ENCODE measurements around the gene NATD1. TPM values are rescaled to one million over a fixed set of nuclear protein-coding genes. Genes with fewer than 3 reads are reported as not detected.

The NATD1 gene
- total RNA-seq, 2 experiments from 2014 or later = 1.8 to 1.9 TPM

DNA sequence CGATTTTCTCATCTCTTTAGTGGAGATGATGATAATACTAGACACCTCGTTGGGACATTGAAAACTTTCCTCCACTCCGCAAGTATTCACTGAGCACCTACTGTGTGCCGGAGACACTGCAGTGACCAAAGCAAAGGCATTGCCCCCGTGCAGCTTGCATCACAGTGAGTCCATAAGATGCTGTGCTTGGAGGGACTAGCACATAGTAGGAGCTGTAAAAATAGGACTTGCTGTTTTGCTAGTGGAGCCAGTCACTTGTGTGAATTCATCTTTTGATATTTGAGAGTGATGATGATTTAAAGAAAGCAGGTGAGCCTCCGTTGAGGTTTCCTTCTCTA, 26.0 kb upstream of the NATD1 start:
- ChIA-PET CTCF (interaction anchor here (0.8 to 2.0 kb wide), 13 partner anchors 9 to 234 kb away, joined by 3 to 9 read pairs (median 5); no protein-coding TSS in a partner anchor), POLR2A (no interaction called here)

DNA sequence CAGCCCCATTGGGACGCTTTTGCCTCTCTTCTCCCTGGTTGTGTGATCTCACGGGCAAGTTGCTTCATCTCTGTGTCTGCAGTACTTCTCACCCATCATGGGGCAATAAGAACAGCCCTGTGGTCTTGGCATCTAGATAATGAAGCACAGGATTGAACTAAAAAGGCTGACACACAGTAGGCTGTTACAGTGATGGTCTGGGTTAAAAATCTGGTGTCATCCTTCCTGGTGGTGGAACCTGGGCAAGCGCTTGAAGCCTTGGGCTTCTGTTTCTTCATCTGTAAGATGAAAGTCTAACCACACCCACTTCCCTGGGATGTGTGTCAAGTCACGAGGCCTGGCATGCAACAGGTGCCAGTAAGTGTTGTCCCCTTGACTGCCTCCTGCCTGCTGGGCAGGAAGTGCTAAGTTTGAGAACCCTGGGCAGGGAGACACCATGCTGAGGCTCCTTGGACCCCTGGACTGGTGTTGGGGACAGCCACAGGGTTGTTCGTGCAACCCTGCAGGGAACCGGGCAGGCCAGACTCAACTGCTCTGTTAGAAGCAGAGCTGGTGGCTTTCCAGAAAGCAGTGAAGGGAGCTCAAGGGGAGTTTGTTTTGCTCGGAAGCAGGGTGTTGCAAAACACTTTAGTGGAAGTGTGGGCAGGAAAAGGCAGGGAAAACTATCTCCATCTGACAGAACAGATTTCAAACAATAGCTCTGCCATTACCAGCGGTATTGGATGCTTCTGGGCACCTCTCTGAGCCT, 25.4 kb upstream of the NATD1 start:
- ChIA-PET POLR2A (interaction anchor here (0.6 kb wide), 1 partner anchor 11 kb away, joined by 4 read pairs; no protein-coding TSS in a partner anchor), CTCF (interaction anchor here (0.8 to 2.0 kb wide), 10 partner anchors 9 to 235 kb away, joined by 3 to 9 read pairs (median 4); no protein-coding TSS in a partner anchor)

DNA sequence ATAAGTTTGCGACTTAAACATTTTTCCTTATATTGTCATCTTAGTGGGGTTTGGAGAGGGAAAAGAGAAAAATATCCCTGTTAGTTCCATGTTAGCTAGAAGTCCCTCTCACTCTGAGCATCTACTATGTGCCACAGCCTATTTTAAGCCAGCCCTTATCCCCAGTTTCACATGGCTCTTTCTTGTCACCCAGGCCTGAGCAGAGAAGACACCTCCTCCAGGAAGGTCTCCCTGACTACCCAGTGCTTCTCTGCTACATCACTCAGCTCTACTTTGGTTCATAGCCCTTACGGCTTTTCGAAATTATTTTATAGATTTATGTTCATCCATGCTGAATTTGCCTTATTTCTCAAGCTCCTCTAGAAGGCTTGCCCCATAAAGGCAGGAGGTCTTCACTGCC, 24.1 kb upstream of the NATD1 start:
- ChIA-PET CTCF (interaction anchor here (0.7 to 3.1 kb wide), 3 partner anchors 9 to 235 kb away, joined by 3 to 21 read pairs (median 5); no protein-coding TSS in a partner anchor), POLR2A (no interaction called here)

DNA sequence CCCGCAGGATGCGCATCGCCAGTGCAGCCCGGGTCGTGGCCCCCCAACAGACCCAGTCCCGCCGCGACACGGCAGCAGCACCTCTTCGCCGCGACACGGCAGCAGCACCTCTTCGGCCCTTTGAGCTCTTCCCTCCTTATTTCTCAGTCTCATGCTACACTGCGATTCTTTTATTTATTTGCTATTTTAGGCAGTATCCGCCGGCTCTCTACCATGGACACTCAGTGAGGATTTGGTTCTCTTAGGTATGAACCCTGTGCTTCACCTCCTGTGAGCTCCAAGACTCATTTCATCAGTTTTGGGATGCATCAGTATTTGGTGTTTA, 23.0 kb upstream of the NATD1 start:
- ChIA-PET POLR2A (interaction anchor here (0.7 to 1.9 kb wide), 4 partner anchors 9 to 62 kb away, joined by 3 to 13 read pairs (median 4); partner anchors contain the start of gene TMEM11), CTCF (interaction anchor here (0.7 to 3.1 kb wide), 5 partner anchors 10 to 236 kb away, joined by 3 to 21 read pairs (median 3); no protein-coding TSS in a partner anchor)

GRCh38 chr17:21275579-21276263, 22.5 kb upstream of the NATD1 start:
- CTCF ChIA-PET = interaction anchor here (0.7 to 3.1 kb wide), 5 partner anchors 11 to 237 kb away, joined by 3 to 21 read pairs (median 3); no protein-coding TSS in a partner anchor
- POLR2A ChIA-PET = interaction anchor here (0.7 to 1.9 kb wide), 3 partner anchors 10 to 61 kb away, joined by 3 to 13 read pairs (median 5); partner anchors contain the start of gene TMEM11

DNA sequence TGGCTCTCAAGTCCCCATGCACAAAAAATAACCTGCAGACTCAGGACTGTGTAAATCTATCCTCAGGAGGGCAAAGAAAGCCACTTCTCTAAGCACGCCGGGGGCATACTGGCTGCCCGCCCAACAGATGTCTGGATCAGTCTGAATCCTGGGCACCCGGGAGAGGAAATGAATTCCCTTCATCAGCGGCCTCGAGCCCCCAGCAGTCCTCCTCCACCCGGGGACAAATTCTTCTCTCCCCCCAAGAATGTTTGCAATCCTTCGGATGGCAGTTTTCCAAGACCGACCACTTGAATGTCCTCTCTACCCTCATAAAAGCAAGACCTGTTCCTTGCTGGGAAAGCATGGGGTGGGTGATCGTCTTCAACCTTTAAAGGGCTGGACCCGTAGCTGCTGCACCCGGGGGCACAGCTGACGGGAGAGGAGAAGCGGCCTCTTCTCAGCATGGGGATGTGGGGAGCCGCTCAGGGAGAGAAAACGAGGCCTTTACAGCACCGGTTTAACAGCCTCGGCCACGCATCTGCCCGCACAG, 21.9 kb upstream of the NATD1 start:
- POLR2A ChIA-PET = interaction anchor here (1.7 to 1.9 kb wide), 2 partner anchors 11 to 13 kb away, joined by 5 to 13 read pairs; no protein-coding TSS in a partner anchor

DNA sequence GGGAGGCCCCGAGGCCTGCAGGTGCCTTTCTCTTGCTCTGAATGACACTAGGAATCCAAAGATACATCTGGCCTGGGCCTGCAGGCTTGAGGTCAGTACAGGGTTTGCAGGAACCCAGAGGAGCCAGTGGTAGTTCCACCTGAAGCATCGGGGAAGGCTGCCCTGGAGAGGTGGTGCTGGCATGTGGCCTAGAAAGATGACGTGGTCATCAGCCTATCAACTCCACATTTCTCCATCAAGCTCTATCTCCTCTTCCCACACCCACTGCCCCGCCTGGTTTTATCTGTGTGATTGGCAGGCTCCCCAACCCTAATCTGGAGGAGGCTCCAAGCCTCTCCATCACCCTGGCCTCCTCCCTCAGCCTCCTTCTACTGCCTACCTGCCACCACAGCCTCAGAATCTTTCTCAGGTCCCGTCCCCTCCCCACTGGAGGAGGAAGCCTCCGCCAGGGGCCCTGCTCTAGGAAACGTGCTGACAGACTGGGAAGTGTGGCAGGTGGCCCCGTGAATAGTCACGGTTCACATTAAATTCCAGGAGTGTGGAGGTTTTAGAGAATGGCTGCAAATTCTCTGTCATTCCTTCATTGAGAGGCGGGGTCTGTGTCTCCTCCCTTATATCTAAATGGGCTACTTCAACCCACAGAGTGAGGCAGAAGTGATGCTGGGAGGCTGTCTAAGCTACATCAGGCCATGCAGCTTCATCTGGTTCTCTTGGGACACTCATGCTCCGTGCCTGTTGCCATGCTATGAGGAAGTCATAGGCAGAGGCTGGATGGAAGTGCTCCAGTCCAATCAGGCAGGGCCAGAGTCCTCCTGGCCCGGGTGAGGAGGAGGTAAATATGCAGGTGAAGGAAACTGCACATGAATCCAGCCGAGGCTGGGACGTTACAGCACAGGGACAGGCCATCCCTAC, 19.9 kb upstream of the NATD1 start:
- POLR2A ChIA-PET = no interaction called here
- CTCF ChIA-PET = interaction anchor here (0.7 kb wide), 1 partner anchor 154 kb away, joined by 3 read pairs; no protein-coding TSS in a partner anchor

More for the DNA sequence above, 21.9 kb upstream of the NATD1 start:
- CTCF ChIA-PET = interaction anchor here (2.3 to 3.1 kb wide), 2 partner anchors 11 to 237 kb away, joined by 5 to 21 read pairs; no protein-coding TSS in a partner anchor

- CTCF ChIA-PET = no interaction called here
- POLR2A ChIA-PET = no interaction called here
Measured at GRCh38 chr17:21272250-21272649, 19.0 kb upstream of the NATD1 start.

GRCh38 chr17:21271454-21272183, 18.4 kb upstream of the NATD1 start:
- ChIA-PET POLR2A (no interaction called here), CTCF (no interaction called here)

DNA sequence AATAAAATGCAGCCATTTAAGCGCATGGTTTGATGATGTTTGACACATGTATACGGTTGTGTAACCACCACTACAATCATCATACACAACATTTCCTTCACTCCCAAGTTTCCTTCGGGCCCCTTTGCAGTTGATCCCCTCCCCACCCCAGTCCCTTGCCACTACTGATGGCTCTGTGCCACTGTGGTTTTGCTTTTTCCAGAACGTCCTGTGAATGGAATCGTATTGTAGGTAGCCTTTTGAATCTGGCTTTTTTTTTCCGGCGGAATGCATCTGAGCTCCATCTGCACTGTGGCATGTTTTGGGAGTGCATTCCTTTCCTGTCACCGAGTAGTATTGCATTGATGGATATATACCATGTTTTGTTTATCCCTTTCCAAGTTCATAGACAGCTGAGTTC, 16.2 kb upstream of the NATD1 start:
- ChIA-PET POLR2A (no interaction called here), CTCF (interaction anchor here (1.3 to 1.4 kb wide), 2 partner anchors 10 to 11 kb away, joined by 3 to 5 read pairs; no protein-coding TSS in a partner anchor)

DNA sequence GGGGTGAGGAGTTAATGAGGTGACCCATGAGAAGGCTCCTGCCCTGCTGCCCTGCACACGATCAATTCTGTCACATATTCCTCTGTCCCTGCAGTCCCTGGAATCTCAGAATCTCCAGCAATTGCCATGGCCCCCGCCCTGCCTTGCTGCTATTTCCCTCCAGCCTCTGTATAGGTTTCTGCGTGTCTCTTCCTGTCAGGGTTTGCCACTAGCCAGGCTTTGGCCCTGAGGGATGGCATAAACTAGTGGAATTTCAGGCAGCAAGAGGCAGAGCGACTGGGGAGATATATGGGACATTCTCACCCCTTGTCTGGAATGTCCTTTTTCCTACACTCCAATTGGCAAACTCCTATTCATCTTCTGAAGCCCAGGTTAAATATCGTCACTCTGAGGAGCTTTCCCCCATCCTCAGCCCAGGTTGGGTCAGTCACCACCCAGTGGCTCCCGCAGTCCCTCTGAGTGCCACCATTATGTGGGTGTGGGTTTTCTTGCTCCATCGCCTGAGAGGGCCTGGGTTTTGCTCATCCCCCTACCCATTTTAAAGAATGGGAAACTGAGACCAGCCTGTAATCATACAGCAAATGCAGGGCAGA, 15.5 kb upstream of the NATD1 start:
- POLR2A ChIA-PET = no interaction called here
- CTCF ChIA-PET = no interaction called here

DNA sequence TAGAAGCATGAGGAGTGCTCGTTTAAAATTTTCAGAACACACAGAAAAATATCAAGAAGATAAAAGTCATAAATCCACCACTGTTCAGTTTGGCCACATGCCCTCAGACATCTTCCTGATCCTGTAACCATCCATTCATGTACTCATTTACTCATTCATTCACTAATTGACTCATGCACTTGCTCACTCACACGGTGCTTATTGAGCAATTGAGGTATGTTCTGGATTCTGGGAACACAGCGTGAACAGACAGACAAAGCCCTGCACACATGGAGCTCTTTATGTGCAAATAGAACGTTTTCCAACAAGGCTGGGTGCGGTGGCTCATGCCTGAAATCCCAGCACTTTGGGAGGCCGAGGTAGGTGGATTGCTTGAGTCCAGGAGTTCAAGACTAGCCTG, 10.2 kb upstream of the NATD1 start:
- ChIA-PET CTCF (interaction anchor here (1.0 kb wide), 1 partner anchor 16 kb away, joined by 6 read pairs; no protein-coding TSS in a partner anchor), POLR2A (no interaction called here)

DNA sequence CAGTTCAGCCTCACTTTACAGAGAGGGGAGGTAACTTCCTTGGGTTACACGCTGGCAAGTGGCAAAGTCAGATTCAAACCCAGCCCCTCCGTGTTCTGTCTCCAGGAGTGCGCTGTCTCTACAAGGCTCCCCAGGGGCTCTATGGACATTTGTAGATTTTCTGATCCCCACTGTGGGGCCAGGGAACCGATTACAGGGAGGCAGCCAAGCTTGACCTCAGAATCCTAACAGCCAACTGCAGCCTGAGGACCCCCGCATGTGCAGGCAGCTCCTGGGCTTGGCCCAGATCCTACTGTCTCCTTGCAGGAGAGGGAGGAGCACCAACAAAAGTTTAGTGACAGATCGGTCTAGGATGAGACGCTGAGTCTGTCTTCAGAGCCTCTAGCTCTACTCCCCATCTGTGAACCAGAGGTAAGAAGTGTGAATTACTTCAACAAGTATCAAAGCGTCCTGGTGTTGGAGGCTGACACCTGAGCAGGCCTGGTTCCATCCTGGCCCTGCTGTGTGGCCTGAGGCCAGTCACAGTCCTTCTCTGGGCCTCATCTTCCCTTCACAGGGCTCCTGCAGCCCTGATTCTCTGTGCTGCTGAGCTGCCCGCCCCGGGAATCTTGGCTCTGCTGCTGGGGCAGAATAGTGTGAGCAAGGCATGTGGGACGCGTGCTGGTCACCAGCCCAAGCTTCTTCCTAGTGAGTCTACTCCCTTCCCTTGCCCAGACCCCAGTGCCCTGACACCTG, 9.2 kb upstream of the NATD1 start:
- ChIA-PET POLR2A (no interaction called here), CTCF (no interaction called here)

DNA sequence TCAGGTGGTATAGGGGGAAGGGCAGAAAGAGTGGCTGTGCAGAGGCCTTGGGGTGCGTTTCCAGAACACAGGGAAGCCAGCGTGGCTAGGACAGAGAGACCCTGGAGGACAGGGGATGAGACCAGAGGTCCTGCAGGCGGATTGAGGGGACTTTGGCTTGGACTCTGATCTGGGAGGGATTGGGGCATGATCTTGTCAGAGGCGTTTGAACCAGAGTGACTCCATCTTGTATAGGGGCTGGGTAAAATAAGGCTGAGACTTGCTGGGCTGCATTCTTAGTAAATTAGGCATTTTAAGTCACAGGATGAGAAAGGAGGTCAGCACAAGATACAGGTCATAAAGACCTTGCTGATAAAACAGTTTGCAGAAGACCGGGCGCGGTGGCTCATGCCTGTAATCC, 5.4 kb upstream of the NATD1 start:
- ChIA-PET POLR2A (no interaction called here), CTCF (interaction anchor here (1.1 kb wide), 1 partner anchor 20 kb away, joined by 3 read pairs; no protein-coding TSS in a partner anchor)

- POLR2A ChIA-PET = interaction anchor here (0.5 to 0.6 kb wide), 2 partner anchors 34 to 966 kb away, joined by 3 to 4 read pairs; no protein-coding TSS in a partner anchor
- CTCF ChIA-PET = no interaction called here
Measured at GRCh38 chr17:21253646-21254441, 634 bp upstream of the NATD1 start.

DNA sequence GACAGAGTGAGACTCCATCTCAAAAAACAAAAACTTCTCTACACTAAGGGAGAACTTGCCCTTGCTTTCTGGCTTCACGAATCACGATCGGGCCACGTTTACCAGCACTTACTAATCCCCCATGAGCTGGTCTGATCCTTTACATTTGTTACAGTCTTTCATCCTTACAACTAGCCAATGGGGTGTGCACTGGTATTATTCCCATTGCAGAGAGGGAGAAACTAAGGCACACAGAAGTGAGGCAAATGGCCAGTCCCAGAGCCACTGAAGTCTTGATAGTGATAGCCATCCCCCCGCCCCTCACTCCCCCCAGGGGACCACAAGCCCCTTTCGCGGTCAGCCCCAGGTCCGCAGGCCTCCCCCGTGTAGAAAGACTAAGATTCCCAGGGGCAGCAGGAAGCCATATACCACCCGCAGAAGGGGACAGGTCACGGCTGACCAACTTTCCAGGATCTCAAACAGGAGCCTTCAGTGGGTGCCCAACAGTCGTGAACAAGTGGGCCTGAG, 868 bp downstream of the NATD1 start:
- POLR2A ChIA-PET = no interaction called here
- CTCF ChIA-PET = interaction anchor here (1.1 kb wide), 1 partner anchor 123 kb away, joined by 3 read pairs; no protein-coding TSS in a partner anchor

Measured in activated CD8-positive, alpha-beta memory T cell treated with anti-CD3 and anti-CD28 coated beads for 36 hours (primary cell).